Right forelimb (tissue), 1 donor: ENCODE data around the gene ENTREP1.

ENCODE experiments used
- DNase-seq: peaks from one replicate; pipeline ENCODE4 v3.0.0-alpha.2; 2018

Gene ENTREP1

DNA sequence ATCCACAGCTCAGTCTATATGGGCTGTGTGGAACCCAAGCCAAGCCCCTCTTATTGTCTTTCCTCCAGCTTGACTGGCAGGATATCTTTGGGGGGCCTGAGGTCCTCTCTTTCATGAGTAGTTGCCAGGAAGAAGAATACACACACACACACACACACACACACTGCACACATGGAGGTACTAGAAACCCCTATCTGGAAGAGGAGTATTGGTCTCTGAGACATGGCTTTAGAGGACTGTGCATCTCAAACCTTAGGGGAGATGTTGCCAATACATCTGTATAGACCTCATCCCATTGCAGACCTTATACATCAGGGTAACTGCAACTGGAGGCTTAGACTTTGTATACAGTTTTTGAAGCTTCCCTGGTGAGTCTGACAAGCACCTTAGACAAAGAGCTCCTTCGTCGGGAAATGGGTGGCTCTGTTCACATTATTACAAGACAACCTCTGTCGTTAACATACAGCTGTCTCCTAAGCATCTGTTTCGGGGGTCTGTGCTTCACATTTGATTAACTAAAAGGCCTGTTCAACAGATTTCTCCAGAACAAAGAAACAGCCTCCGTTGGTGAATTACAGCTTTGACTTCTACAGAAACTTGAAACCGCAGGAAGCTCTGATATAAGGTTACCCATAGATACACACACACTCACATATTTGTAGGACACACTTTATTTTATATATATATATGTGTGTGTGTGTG is 5.5 kb upstream of the ENTREP1 start:
- DNase-seq = no peak

GRCh38 chr9:69322256-69322655 is 2.8 kb upstream of the ENTREP1 start:
- DNase-seq = no peak

GRCh38 chr9:69323861-69324260 is 1.2 kb upstream of the ENTREP1 start:
- DNase-seq = no peak

DNA sequence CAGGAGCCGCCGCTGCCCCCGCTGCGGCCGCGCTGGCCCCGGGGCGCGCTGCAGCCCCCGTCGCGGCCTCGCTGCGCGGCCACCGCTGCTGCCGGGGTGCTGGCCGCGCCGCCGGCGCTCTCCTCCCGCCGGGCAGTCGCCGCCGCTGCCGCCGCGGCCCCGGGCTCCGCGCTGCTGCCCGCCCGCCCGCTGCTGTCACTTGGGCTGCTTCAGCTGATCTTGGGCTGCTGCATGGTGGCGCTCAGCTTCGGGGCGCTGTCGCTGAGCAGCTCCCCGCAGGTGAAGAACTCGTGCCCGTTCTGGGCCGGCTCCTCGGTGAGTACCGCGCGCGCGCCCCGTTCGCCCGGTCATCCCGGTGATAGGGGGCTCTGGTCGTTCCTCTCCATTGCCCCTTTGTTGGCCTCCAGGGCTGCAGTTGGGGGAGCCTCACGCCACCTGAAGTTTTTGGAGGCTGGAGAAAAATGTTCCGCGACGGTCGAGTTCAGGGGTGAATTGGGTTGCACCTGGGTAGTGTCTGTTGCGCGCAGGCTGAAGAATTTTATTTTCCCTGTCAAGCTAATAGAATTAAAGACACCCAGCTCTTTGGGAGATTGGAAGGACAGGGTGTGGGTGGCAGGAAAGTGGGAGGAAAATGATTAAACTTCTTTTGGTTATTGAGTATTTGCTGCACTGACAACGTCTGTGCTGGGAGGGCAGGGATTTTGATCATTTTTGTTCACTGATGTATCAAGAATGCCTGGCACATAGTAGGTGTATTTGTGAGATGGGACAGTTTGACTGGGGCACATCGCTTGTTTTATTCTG is 596 bp downstream of the ENTREP1 start:
- no peak for DNase-seq

DNA sequence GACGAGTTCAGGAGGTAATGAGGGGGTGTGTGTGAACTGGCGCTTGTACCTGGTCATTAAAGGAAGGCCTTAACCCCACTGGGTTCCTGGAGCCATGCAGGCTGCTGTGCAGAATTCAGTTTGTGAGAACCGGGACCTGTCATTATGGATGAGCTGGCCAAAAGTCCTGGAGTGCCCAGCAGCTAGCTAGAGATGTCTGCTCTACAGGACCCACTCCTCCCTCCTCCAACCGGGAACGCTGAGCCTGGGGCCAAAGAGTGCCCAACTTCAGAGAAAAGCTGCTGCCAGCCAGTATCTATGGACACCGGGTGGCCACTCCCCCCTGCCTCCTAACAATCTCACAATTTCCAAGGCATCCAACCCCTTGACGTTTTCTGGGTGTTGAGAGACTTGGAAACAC is 1.2 kb downstream of the ENTREP1 start:
- DNase-seq = no peak

DNA sequence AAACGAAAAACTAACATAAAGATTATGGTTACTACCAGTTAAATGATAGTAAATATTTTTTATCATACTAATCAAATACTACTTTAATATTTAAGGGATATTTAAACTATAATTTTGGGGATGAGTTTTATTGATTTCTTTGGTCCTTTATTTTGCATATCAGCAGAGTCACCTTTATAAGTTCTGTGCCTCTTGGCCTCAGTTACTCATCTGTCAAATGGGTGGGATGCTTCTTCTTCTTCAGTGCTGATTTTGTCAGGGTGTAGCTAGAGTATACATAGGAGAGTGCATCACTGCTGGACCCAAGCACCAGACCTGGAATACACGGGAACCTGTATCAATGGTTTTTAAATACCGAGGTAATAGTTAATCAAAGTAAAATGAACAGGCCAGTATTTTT is 5.6 kb downstream of the ENTREP1 start:
- DNase-seq = no peak

- DNase-seq = no peak
Measured at GRCh38 chr9:69331444-69331843, 6.4 kb downstream of the ENTREP1 start.

- DNase-seq = no peak
Measured at GRCh38 chr9:69332067-69332685, 7.2 kb downstream of the ENTREP1 start.

DNA sequence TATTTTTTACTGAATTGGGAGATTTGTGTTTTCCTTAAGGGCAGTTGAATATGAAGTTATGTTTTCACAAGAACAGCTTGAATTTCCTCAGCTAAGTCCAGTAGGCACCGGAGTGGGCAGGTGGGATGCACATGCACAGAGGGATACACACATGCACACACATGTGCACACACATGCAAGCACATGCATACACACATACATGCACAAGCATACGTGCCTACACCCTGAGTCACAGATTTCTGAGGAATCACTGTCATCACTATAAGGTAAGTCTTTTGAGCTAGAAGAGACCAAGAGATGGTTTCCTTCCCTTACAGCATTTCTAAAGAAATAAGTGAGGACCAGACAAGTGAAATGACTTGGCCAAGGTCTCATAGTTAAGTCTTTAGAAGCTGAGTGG is 8.7 kb downstream of the ENTREP1 start:
- DNase-seq = no peak

- DNase-seq = no peak
Measured at GRCh38 chr9:69334317-69334716, 9.3 kb downstream of the ENTREP1 start.

GRCh38 chr9:69339620-69340019 is 14.6 kb downstream of the ENTREP1 start:
- no peak for DNase-seq

- no peak for DNase-seq
Measured at GRCh38 chr9:69340631-69341030, 15.6 kb downstream of the ENTREP1 start.

GRCh38 chr9:69342769-69343168 is 17.8 kb downstream of the ENTREP1 start:
- no peak for DNase-seq

- DNase-seq = no peak
Measured at GRCh38 chr9:69344459-69344858, 19.4 kb downstream of the ENTREP1 start.

DNA sequence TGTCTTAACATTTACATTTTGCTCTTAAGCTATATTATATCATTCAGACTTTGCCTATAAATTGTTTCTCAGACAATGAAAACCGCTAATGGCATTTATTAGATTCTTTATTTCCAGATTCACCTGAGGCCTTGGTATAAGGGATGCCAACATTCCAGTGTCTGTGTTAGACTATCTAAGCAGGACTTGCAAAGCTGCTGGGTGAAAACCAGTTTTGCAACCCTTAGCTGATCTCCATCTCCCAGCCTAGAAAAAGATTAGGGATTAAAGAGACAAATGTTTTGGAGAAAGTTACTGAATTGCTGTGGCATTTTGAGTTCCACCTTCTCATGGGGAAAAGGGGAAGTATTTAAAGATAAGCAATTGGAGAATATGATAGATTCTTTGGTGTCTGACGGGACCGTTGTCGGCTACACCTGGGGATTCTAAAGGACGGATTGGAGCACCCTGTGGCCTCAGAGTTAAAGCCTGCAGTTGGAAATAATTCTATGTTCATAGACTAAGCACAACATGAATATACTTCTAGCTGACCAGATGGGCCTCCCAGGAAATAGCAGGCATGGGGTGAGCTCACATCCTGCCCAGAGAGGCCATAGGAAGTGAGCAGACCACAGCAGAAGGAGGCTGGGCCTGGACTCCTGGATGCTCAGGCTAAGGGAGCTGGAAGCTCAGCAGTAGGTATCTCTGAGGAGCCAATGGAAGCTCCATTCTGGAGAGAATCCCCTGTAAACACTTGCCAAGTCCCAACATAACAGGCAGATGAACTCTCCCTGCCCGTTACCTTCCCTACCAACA is 21.8 kb downstream of the ENTREP1 start:
- no peak for DNase-seq

DNA sequence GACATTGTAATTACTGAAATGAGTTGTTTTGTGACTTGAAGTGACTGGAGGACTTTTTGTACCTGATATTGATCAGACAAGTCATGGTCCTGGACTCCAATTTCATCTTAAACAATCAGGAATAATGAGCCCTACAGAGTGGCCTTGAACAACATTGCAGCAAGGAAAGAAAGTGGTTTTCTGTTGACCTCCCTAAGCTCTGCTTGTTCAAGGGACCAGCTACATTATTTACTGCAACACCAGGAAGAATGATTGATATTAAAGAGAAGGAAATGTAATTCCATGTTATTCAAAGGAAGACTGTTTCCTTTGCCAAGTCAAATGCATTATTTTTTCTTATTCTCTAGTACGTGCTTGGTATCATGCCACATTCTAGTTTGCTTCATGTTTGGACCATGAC is 22.6 kb downstream of the ENTREP1 start:
- DNase-seq = no peak

- DNase-seq = no peak
Measured at GRCh38 chr9:69351227-69351626, 26.2 kb downstream of the ENTREP1 start.

DNA sequence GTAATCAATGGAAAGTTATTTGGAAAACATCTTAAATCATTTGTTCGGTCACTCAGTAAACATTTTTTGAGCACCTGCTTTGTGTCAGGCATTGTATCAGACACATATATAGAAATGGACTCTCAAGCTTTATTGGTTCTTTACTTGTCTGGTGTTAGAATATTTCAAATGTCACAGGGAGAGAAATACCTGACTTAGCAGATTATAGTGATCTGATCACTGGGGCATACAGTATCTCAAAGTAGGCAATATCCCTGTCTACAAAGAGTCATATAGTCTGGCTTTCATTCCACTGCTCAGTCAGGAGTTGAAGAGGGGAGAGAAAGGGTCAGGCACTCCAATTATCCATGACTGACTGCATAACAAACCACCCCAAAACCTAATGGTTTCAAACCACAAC is 30.2 kb downstream of the ENTREP1 start:
- DNase-seq = no peak

- DNase-seq = no peak
Measured at GRCh38 chr9:69357030-69357775, 32.2 kb downstream of the ENTREP1 start.

DNA sequence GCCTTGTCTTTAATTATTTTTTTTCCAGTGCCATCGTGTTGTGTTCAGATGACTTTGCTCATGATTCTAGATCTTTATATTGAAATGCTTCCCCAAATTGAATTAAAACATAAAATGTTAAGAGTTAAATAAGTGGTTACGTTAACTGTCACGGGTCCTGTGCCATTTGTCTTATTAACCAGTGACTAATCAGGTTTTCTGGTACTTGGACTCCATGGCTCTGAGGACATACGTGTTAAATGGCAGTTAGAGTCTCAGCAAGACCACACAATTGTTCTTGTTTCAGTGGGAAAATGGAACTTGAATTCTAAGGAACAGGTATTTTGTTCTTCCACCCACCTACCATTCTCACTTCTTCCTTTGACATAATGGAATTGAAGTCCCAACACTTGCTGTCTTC is 32.8 kb downstream of the ENTREP1 start:
- no peak for DNase-seq

DNA sequence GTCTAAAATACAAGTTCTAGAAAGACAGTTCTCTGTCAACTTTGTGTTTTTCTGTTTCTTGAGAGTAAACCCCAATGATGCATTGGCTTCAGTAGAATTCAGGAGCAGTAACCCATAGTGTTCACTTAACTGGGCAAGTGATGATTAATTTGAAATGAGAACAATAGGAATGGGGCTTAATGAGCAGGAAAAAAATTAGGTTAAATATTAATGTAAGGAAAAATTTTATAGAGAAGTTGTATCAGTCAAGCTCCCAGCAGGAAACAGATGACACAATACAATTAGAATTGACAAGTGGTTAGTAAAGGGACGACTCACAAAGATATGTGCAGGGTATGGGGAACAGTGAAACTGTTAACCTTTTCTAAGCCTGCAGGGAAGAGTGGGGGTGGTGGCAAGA is 38.2 kb downstream of the ENTREP1 start:
- DNase-seq = no peak

DNA sequence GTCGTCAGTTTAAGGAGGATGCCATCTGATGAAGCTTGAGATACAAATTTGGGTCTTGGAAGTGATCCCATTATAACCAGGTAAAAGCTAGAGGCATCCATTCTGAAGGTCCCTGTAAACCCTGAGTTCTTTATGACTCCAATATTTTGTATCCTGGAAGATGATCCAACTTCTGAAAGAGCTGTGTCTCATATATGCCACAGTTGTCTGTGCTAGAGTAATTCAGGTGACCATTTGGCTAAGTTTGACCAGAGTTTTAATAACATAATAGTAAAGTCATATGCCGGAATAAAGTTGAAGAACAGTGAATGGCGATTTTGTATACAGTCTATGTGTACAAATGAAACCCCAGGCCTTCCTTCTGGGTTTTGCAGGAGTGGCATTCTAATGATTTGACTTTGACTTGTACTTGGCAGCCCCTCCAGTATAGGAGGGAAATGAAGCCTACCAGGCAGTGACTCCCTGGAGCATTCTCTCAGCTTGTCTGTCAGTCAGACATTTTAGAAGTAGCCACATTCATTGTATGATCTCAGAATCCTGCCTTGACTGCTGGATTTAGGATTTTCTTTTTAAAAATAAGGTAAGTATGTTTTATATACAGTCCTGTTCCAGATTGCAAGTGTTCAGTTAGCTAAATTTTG is 39.6 kb downstream of the ENTREP1 start:
- no peak for DNase-seq
